SK-N-SH treated with all-trans-retinoic acid at 6 μM for 48 hours (cell line): ENCODE results near the gene SLX4IP.

Experiments
- CREB5 ChIP-seq: fragments of 250-450 bp; sonication (Bioruptor Pico); IDR thresholded peaks from 2 replicates; pipeline ENCODE4 v1.5.1; 2020; ENCODE audit warnings: low read depth, mild to moderate bottlenecking, moderate library complexity
- CSRNP3 ChIP-seq: fragments of 250-450 bp; sonication (Bioruptor Pico); IDR thresholded peaks from 2 replicates; pipeline ENCODE4 v1.5.1; 2021; ENCODE audit warnings: mild to moderate bottlenecking, moderate library complexity
- ISL1 ChIP-seq: fragments of 250-450 bp; sonication (Bioruptor Pico); IDR thresholded peaks from 2 replicates; pipeline ENCODE4 v2.1.2; 2022; ENCODE audit warnings: mild to moderate bottlenecking, moderate library complexity
- RARB ChIP-seq: fragments of 250-450 bp; sonication (Bioruptor Pico); IDR thresholded peaks from 2 replicates; pipeline ENCODE4 v1.8.0; 2021; ENCODE audit warnings: mild to moderate bottlenecking, moderate library complexity
- TCF4 ChIP-seq: fragments of 250-450 bp; sonication (Bioruptor Pico); IDR thresholded peaks from 2 replicates; pipeline ENCODE4 v1.8.0; 2021; ENCODE audit warnings: mild to moderate bottlenecking, moderate library complexity, borderline replicate concordance
- TOX ChIP-seq: fragments of 250-450 bp; sonication (Bioruptor Pico); IDR thresholded peaks from 2 replicates; pipeline ENCODE4 v1.8.0; 2021; ENCODE audit warnings: mild to moderate bottlenecking, moderate library complexity, borderline replicate concordance
- ZFP30 ChIP-seq: fragments of 450-650 bp; formaldehyde crosslinking; IDR thresholded peaks from 2 replicates; pipeline ENCODE4 v1.5.0; 2022; ENCODE audit warnings: mild to moderate bottlenecking, moderate library complexity
- ZNF70 ChIP-seq: fragments of 450-650 bp; formaldehyde crosslinking; IDR thresholded peaks from 2 replicates; pipeline ENCODE4 v1.5.0; 2020; ENCODE audit warnings: mild to moderate bottlenecking, moderate library complexity

GRCh38 chr20:10557685-10558084 lies 122.6 kb downstream of the SLX4IP start:
- TF ChIP-seq RARB (CRISPR knock-in tag) = no peak
- TF ChIP-seq ZFP30 (CRISPR knock-in tag) = no peak
- no peak for TF ChIP-seq TCF4 (CRISPR knock-in tag)
- no peak for TF ChIP-seq ISL1 (CRISPR knock-in tag)
- no peak for TF ChIP-seq CREB5 (CRISPR knock-in tag)
- no peak for TF ChIP-seq ZNF70 (CRISPR knock-in tag)
- TF ChIP-seq CSRNP3 (CRISPR knock-in tag) = no peak
- no peak for TF ChIP-seq TOX (CRISPR knock-in tag)
